TTC549 (cell line): ENCODE results near the gene KIF13A.
"Not testable (repeated sequence)": the region's sequence is repeated elsewhere in the genome, so short reads cannot be mapped to it uniquely, and the experiment has no call there.

ENCODE experiments used
- FAIRE-seq: peaks from 2 replicates; lab custom pipeline; 2012; peaks lifted over from hg19 to GRCh38; lab: Jason Lieb, UNC

Gene KIF13A

DNA sequence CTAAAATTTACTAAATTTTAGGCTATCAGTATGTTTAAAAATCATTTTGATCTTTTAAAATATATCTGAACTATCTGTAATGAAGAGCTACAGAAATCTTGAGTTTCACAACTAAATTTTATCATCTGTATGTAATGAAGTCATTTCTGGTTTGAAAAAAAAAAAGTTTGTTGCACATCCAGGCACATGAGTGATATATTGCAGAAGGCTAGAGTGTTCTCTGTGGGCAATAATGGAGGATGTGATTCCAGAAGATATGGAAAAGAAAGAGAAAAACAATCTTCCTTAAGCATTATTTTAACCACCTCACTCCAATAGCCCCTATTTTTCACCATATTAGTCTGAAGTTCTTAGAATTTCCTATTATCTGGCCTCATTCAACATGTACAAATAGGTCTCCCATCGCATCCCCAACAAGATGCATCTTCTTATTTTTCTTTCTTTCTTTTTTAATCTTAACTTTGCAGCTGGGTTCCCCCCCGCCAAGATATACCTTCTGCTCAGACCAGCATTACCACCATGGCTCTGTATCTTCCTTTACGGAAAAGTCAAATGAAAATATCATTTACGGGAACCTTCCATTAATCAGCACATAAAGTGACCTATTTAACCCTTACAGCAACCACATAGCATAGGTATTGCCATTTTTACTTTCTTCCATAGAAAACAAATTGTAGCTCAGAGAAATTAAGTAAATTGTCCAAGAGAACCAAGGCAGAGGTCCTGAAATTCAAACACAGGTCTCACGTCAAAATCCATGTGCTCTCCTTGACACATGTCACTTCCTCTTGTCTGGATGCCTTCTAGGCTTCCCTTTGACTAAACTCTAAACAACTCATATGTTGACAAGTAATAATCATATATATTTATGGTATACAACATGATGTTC lies 116.9 kb downstream of the KIF13A start:
- no peak for FAIRE-seq

DNA sequence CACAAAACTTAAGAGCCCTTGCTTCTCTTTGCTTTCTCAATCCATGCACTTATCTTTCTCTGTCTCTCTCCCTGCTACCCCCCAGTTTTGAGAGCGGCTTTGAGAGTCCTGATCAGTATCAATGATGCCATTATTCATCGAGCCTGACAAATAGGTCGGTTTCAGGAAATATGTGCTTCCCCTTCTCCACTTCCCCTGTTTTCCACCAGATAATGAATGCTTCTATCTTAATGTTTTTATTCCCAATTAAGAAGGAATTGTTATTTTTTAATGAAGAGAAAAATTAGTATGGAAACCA lies 117.7 kb downstream of the KIF13A start:
- no peak for FAIRE-seq

DNA sequence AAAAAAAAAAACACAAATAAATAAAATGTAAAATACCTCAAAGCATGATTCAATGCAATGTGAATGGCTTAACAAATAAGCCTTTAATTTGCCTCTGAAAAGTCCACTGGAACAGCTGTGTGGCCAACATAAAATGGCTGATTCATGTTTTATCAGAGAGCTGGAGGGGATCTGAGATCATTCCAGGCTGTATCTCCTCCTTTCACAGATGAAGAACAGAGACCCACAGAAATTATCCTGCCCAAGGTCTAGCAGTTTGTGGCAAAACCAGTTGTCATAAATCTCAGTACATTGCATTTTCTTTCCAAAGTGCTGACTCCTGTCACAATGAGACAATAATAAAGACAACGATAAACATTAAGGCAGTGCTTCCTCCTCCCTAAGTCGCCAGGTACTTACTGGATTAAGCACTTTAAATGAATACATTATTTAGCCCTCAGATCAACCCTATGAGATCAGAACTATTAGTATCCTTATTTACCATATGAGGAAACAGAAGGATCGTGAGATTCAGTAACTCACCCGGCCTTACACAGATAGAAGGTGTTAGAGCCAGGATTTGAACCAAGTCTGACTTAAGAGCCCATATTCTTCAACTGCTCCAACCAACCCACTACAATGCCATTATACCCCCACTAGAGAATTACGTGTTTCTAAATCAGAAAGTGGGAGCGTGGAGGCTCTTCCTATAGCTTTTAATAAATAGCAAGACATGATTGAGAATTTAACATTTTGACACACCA lies 118.3 kb downstream of the KIF13A start:
- no peak for FAIRE-seq

DNA sequence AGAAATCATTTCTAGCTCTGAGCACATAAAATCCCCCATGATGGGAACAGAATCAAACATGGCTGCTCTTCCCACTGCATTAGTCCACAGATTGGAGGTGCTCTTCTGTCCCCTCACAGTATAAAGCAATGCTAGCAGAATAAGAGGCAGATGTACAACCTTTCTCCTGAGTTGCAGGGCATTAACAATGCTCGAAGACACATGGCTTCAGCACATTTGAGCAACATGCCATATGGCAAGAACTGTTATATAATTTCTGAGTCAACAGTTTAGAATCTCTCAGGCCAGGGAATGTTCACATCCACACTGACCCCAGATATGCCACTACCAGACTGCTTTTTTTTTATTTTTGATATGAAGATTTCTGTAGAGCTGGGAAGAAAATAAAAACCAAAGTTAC lies 119.6 kb downstream of the KIF13A start:
- no peak for FAIRE-seq

DNA sequence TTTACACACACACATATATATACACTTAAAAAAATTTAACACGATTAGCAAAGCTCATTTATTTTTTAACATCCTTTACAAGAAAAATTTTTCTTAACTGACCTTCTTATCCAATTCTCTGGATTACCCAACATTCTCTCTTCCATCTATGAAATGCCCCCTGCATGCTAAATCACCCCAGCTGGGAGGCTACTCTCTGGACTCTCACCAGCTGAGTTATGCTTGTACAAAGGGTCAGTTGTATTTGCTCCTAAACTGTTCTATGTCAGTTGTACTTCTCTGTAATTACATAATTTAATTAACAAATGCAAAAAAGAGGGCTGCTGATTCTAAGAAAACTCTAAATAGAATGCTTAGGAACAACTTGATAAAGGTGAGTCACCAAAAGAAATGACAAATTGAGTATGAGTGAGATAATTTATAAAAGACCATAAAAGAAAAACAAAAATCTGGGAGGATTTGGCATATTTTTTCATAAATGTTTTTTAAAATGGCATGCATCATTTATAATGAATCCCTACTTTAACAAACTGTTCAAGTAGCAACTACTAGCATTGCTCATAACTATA lies 120.5 kb downstream of the KIF13A start:
- FAIRE-seq, result no peak

DNA sequence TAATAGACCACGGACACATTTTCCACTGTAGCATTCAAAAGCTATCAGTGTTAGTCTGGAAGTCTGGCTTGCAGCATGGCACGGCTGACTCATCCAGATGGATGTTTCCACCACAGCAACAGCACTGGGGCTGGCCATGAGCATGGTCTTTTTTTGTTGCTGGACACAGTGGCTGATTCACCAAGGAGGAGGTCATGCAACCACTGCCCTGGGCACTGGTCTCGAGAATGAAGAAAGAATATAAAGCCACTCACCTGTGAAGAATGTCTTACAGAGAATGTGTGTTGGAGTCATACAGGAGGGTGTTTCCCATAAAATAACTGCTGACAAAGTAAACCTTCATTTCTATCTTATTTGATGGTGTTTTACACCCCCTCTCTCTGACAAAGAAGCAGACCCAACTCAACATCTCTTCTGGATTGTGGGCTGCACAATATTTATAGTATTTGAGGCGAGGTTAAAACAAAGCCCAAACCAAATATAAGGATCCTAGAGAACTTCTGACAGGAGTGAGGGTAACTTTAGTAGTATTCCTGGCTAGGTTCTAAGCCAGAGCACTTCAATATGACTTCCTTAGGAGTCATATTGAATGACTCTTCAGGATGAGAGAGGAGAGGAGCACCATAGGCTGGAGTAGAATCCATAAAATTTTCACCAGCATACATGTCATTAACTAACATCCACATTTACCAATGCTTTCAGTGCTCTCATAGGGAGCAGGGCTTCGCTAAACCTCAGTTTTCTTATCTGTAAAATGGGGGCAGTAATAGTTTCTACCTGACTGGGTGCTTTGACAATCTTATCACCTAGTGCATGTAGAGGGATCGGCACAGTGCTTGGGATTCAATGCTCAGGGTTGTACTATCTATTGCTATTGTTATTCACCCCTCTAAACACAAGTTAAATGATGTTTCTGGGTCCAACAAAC lies 121.4 kb downstream of the KIF13A start:
- FAIRE-seq, result no peak

DNA sequence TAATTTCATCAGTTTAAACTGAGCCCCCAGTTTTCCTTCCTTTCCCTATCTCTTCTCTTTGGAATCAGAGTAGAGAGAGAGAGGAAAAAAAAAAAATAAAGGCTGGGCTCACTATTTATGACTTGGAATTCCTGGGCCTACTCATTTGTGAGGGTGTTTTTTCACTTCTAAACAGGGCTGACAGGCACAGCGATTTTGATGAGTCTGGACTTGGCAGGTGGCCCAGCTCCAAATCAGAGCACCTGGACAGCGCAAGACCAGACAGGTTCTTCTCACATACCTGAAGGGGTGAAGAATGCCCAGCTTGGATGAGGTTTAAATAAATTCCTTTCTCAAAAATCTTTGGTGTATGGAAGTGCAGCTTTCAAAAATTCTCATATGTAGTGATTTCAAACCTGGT lies 122.2 kb downstream of the KIF13A start:
- no peak for FAIRE-seq

DNA sequence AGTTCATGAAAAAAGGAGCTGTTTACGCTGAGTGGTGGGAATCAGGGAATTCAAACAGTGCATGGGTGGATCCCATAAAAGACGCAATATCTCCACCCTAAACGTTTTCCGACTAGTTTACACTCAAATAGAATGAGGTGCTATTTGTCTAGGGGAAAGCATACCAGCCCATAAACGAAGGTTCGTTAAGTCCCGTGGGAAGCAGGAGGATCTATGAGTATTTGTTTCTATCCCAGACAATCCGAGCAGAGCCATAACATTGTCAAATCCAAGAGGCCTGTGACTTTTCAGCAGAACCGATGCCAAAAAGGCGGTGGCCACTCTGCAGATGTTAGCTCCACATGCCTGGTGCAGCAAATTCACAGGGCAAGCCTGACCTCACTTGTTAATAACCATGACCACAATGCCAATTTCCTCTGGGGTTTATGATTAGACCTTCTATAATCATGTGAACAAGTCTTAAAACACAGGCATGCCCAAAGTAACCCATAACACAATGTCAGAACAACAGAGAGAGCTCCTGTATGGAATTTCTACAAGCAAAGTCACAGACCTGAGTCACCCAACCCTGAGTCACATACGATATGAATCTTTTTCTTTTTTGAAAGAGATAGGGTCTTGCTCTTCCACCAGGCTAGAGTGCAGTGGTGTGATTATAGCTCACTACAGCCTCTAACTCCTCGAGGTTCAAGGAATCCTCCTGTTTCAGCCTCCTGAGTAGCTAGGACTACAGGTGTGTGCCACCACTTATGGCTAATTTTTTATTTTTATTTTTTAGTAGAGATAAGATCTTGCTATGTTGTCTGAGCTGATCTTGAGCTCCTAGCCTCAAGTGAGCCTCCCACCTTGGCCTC lies 123.3 kb downstream of the KIF13A start:
- FAIRE-seq, result no peak

DNA sequence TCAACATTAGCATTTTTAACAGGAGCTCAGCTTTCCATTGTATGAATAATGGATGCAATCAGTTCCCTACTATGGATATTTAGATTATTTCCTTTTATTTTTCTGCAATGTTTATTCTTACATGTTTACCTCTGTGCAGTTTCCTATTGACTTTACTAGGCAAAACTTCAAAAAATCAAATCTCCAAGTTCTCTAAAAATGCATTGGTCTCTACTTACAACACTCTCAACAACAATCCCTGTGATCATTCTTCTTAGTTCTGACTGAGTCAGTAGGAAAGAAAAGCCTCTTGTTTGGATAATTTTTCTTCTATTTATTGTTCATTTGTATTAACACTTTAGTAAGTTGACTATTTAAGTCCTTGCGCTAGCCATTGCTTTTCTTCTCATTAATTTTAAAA lies 126.1 kb downstream of the KIF13A start:
- FAIRE-seq, result no peak

DNA sequence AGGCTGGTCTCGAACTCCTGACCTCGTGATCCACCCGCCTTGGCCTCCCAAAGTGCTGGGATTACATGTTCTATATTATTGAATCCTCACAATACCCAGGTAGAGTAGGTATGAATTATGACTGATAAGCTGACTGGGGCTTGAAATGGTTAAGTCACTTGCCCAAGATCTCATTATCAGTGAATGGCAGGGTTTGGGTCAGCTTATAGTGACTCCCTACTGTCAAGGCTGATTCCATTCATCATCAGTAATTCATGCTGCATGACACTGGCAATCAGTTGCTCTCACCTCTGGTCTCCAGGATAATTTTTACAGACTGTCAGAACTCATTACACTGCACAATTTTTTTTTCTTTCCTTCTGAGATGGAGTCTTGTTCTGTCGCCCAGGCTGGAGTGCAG lies 127.6 kb downstream of the KIF13A start:
- FAIRE-seq, result no peak

DNA sequence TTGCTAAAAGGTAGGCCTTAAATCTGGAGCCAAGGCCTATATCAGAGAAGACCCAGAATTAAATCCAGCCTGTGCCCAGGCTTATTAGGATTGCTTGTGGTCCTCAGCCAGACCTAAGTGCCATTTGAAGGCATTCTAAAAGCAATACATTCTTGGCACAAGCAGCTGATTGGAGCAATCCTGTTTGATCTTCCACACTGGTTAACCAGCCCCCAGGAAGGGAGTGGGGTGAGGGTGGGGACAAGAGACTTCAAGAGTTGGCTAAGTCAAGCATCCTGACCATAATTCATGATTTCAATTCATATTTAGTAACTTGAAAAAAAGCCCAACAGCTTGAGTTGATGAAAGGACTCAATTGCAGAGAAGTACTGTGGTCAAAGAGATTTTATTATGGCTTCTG lies 128.9 kb downstream of the KIF13A start:
- FAIRE-seq, result no peak

DNA sequence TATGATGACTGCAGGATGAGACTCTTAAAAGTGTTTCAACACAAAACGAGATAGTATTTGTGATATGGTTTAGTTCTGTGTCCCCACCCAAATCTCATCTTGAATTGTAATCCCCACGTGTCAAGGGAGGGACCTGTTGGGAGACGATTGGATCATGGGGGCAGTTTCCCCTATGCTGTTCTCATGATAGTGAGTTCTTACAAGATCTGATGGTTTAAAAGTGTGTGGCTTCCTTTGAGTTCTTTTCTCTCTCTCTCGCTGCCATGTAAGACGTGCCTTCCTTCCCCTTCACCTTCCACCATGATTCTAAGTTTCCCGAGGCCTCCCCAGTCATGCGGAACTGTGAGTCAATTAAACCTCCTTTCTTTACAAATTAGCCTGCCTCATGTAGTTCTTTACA lies 130.2 kb downstream of the KIF13A start:
- not testable (repeated sequence) for FAIRE-seq

DNA sequence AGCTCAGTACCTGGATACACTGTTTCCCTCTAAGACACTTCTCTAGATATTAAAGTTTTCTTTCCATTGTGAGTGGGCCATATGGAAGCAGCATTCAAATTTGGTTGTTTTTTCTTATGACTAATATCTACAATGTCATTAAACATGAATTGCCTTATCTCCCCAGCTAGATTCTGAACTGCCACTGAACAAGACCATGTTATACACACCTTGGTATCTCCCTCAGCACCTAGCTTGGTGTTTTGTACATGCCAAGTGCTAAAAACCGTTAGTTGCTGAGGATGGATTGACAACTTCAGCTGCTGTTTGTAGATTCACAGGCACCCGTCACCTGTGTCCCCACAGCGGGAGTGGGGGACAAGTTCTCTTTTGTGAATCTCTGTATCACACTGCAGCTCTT lies 131.1 kb downstream of the KIF13A start:
- no peak for FAIRE-seq

DNA sequence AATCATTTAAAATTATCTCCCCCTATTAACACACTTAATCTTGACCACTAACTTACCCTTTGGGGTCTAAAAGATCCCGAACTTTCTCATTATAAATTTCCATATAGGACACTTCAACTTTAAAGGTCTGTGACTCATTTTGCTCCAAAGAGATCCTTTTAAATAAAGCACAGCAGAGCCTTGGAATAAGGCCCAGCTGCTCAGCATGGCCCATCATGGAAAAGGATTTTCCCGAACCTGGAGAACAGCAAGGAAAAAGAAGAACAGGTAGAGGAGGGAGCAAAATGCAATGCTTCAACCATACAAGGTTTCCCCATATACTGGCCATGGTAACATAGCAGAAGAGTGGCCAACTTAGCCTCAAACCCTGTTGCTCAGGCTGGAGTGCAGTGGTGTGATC lies 132.1 kb downstream of the KIF13A start:
- FAIRE-seq, result no peak

DNA sequence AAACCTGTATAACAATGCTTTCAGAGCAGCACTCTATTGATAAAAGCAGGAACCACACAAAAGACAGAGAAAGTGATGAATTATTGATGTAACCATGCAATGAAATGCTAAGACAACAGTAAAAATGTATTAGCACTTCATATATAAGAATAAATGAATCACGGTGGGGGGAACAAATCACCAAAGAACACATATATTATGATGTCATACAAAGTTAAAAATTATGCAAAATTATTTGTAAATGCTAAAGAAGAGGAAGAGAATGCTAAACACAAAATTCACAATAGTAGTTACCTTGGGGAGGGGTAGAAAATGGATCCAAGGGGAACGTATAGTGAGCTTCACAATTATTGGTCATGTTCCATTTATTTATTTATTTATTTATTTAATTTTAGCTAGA lies 133.9 kb downstream of the KIF13A start:
- FAIRE-seq, result no peak

DNA sequence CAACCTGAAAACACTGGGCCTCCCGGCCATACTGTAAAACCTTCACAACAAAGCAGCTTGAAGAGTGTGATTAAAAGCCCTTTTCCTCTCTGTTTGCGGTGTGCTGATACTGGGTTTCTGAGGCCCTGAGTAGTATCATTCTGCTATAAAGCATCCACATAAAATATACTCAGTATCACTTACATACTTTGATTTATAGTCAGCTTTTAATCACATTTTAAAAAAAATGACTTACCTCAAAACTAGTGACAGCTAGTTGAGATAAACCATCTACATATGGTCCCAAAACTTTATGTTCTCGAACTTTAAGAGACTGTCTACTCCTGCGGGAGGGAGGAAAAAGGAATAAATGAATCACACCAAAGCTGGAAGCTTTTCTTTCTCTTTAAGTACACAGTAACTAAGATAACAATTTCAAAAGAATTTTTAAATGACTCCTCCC lies 135.7 kb downstream of the KIF13A start:
- no peak for FAIRE-seq

DNA sequence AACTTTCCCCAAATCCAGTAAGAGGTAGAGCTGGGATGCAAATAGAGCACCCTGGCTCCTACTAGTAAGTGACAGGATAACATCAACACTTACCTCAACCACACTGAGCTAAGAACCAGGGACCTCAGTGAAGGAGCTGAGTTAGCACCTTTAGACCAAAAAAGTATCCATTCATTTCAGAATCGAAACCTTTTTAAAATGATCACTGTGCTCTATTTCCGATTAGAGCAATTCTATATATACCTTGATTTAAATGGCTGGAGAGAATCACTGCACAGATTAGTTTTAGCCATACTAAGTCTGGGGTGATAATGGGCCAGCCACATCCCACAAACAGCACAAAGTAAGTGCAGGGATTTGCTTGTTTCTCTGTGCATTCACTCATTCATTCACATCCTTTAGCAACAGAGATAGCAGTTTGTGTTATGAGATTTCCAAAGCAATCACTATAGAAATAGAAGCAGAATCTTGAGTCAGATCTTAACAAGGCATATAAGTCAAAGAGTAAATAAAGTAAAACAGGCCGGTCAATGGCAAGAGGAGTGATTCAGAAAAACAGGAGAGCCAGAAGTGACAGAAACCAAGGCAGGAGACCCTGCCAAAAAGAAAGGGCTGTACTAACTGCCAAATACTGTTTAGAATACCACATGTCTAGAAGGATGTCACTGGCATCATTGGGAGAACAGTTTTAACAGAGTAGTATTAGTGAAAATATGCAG lies 136.3 kb downstream of the KIF13A start:
- FAIRE-seq, result no peak

DNA sequence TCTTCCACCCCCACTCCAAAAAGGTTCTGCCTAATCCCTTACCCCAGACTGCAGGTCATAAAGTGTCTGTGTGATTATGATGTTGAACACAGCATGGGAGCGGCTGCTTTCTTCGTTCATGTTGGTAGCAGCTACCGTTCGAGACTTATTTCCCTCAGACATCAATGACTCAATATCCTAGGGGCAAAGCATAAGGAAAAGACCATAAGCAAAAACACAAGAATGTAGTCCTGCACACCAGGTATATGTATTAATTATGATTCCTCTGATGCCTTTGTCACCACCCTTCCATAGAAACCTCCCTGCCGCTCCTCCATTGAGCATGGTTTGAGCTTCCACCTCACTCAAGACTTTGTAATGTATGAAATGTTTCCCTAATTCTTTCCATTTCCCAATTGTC lies 137.2 kb downstream of the KIF13A start:
- no peak for FAIRE-seq

DNA sequence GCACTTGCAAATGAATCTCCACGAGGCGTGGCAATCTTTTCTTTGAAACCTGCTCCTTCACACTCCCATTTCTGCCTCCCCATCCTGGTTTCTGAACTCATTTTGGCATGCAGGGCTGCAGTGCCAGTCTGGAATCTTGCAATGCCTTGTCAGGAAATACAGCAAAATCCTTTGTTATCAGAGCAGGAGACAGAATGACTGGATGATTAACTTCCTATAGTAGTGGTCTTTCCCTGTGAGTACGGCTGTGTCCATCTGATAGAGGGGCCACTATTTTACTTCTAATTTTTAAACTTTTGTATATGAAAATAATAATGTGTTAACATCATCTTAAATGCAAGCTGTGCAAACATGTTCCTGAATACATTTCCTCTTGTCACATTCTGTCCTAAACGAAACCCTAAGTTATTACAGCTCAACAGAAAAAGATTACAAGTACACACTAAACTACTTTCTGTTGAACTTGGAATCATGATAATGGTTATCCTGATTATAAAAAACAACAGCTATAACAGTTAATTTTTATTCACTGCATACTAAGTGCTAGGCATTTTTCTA lies 140.2 kb downstream of the KIF13A start:
- no peak for FAIRE-seq

DNA sequence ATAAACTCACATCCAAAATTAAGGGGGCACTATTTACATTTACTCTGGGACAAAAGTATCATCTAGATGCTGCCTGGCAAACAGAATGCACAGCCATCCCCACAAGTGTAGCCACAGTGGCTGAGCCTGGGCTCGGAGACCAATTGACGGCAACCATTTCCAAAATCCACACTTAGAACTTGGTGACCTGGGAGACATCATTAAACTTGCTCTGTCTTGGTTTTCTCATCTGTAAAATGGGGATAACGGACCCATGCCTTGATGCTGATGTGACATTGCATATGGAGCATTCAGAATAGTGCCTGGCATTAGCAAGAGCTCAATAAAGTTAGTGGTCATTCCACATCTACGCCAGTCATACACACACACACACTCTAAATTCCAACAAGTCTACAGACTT lies 140.7 kb downstream of the KIF13A start:
- FAIRE-seq, result no peak
